Suprapubic skin (tissue), 4 donors: ENCODE data around the gene NELL1. TPM values are rescaled to one million over a fixed set of nuclear protein-coding genes. Genes with fewer than 3 reads are reported as not detected.

Source experiments
- DNase-seq, 2 donors: peaks; one replicate each; pipeline ENCODE4 v3.0.0-alpha.2; 2019; ENCODE audit warnings: low spot score in 2 of 2
- H3K27ac ChIP-seq: fragments of 200-600 bp; sonication (generic); one replicate; pipeline ENCODE4 v1.5.1; 2019
- H3K27me3 ChIP-seq: fragments of 200-600 bp; sonication (generic); one replicate; pipeline ENCODE4 v1.5.1; 2019
- H3K36me3 ChIP-seq: fragments of 200-600 bp; sonication (generic); one replicate; pipeline ENCODE4 v1.5.1; 2019
- H3K4me1 ChIP-seq: fragments of 200-600 bp; sonication (generic); one replicate; pipeline ENCODE4 v1.5.1; 2019
- H3K4me3 ChIP-seq: fragments of 200-600 bp; sonication (generic); one replicate; pipeline ENCODE4 v1.5.1; 2019; ENCODE audit warnings: mild to moderate bottlenecking
- H3K9me3 ChIP-seq: fragments of 200-600 bp; sonication (generic); one replicate; pipeline ENCODE4 v1.5.1; 2019
- EP300 ChIP-seq: sonication (generic); formaldehyde crosslinking; IDR thresholded peaks from one replicate; pipeline ENCODE4 v1.6.1; 2017; ENCODE audit warnings: antibody characterized with exemption
- POLR2A ChIP-seq, 2 donors: fragments of 450-650 bp; IDR thresholded peaks; one replicate each; pipeline ENCODE4 v1.6.1; 2017; ENCODE audit warnings: antibody characterized with exemption in 2 of 2, mild to moderate bottlenecking in 2 of 2, moderate library complexity in 2 of 2
- POLR2AphosphoS5 ChIP-seq, 3 donors: sonication (generic); formaldehyde crosslinking; IDR thresholded peaks; one replicate each; pipeline ENCODE4 v1.6.1; 2017; ENCODE audit warnings: antibody characterized with exemption in 3 of 3
- WGBS: methylation state at CpG from one replicate; pipeline ENCODE4 v1.1.5; 2018; 5-methylcytosine and 5-hydroxymethylcytosine counted together
- total RNA-seq, 4 donors: library from RNA; depleted of rRNA; stranded (reverse); fragments of >200 nt; gene quantifications; one replicate each; pipeline ENCODE4 v1.1.0, GENCODE V29; 2016
- TF ChIP-seq, protein P1 (sequence below), 2 donors: fragments of 200-600 bp in 1 of 2; fragments of 450-650 bp in 1 of 2; sonication (generic) in 1 of 2; IDR thresholded peaks; one replicate each; pipeline ENCODE4 v1.5.1; 2016 to 2019; ENCODE audit warnings: antibody characterized with exemption in 2 of 2, mild to moderate bottlenecking in 1 of 2, moderate library complexity in 1 of 2

NELL1 gene
- total RNA-seq, 4 donors from 2014 or later, result 0.18 to 3.9 TPM; not detected in 2

DNA sequence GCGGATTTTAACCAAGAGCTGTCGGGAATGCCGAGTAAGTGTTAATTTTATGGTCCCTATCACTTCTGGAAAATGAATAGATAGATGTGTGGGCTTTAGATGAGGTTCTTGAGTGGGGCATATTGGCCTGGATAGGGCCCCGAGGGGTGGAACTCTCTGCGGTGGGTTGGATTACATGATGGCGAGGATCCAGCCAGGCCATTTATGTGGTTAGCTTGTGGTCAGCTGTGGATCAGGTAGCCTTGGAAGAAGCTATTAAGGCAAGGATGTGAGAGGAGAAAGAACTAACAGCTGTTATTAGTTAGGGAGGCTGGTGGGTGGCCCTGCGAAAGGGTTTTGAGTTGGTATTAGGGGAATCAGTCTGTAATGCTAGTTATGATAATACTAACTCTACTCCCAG lies 268.4 kb downstream of the NELL1 start:
- no peaks in the 10 kb centered on the region for H3K27me3 ChIP-seq
- H3K27ac ChIP-seq, result no peak overlapping the region
- WGBS, result 91% methylated on average over 7 of the region's 7 CpGs
- H3K4me1 ChIP-seq, result no peaks in the 10 kb centered on the region
- no peak overlapping the region for H3K4me3 ChIP-seq
- no peaks in the 10 kb centered on the region for H3K9me3 ChIP-seq
- no peaks in the 10 kb centered on the region for H3K36me3 ChIP-seq
- DNase-seq, result no peak
- TF ChIP-seq, protein P1, sequence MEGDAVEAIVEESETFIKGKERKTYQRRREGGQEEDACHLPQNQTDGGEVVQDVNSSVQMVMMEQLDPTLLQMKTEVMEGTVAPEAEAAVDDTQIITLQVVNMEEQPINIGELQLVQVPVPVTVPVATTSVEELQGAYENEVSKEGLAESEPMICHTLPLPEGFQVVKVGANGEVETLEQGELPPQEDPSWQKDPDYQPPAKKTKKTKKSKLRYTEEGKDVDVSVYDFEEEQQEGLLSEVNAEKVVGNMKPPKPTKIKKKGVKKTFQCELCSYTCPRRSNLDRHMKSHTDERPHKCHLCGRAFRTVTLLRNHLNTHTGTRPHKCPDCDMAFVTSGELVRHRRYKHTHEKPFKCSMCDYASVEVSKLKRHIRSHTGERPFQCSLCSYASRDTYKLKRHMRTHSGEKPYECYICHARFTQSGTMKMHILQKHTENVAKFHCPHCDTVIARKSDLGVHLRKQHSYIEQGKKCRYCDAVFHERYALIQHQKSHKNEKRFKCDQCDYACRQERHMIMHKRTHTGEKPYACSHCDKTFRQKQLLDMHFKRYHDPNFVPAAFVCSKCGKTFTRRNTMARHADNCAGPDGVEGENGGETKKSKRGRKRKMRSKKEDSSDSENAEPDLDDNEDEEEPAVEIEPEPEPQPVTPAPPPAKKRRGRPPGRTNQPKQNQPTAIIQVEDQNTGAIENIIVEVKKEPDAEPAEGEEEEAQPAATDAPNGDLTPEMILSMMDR (IDR thresholded peaks at IDR 0.05), result no peak

DNA sequence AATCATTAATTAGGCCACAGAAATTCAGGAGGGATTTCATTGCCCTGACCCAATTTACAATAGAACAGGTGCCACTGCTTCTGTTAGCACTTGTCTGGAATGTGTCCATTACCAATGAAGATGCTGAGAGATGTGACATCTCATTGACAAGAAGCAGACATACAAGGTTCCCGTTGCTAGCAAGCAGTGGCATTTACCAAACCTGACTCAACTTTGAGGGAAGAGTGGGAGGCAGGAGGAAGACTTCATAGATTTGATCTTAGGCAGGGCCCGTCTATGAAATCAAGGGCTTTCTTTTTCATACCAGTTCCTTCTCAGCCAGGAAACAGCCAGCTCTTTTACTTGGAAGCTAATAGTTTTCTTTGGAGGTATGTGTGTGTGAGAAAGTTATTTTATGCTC lies 280.2 kb downstream of the NELL1 start:
- Histone ChIP-seq H3K27me3 (no peaks in the 10 kb centered on the region), H3K36me3 (no peaks in the 10 kb centered on the region), H3K4me1 (no peaks in the 10 kb centered on the region), H3K27ac (no peak overlapping the region), H3K9me3 (no peaks in the 10 kb centered on the region), H3K4me3 (no peak overlapping the region)
- no peak for DNase-seq
- TF ChIP-seq EP300 (no peak), POLR2AphosphoS5 (IDR thresholded peaks at IDR 0.05) (no peak), POLR2A (IDR thresholded peaks at IDR 0.05) (no peak)
- TF ChIP-seq, protein P1 (IDR thresholded peaks at IDR 0.05), result no peak
- WGBS, result 9% methylated on average over 2 of the region's 2 CpGs

DNA sequence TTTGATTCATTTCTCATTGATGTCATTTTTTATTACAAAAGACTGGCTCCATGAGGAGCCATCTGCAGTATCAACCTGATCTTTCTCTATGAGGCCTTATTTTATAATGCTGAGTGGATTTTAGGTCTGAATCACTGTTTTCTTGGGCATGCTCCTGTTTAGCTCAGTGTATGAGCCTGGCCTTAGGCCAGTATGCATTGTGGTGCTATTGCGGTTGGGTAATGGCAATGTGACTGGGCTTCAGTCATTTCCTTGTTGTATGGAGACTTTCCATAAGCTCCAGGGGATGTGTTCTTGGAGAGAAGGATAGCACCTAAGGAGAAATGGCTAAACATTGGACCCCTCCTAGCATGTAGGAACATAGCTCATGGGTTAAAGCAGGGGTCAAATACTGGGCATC lies 293.2 kb downstream of the NELL1 start:
- WGBS, result 100% methylated on average over 1 of the region's 1 CpG
- TF ChIP-seq POLR2A (IDR thresholded peaks at IDR 0.05), result no peak
- TF ChIP-seq, protein P1 (IDR thresholded peaks at IDR 0.05), result no peak
- no peak for TF ChIP-seq POLR2AphosphoS5 (IDR thresholded peaks at IDR 0.05)
- TF ChIP-seq EP300, result no peak
- Histone ChIP-seq H3K36me3 (no peaks in the 10 kb centered on the region), H3K27me3 (no peaks in the 10 kb centered on the region), H3K4me3 (no peak overlapping the region), H3K27ac (no peak overlapping the region), H3K9me3 (no peaks in the 10 kb centered on the region), H3K4me1 (no peaks in the 10 kb centered on the region)
- no peak for DNase-seq

DNA sequence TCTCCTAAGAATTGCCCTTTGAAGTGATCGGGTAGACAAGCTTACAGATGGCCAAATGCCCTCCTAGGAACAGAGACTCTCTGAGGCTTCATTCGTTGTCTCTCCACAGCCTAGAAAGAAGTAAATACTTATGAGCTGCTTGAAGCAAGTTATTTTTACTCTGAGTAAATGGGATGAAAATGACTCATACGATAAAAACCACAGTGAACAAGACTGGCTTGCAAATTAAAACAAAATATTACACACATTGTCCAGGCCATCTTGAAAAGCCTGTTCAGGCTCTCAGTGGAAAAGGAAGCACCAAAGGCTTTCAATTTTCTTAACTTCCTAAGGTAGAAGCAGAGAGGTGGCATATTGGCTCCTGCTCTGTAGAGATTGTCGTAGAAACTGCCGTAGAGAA lies 294.2 kb downstream of the NELL1 start:
- H3K4me1 ChIP-seq, result no peaks in the 10 kb centered on the region
- H3K36me3 ChIP-seq, result no peaks in the 10 kb centered on the region
- no peaks in the 10 kb centered on the region for H3K9me3 ChIP-seq
- H3K4me3 ChIP-seq, result no peak overlapping the region
- no peaks in the 10 kb centered on the region for H3K27me3 ChIP-seq
- TF ChIP-seq, protein P1 (IDR thresholded peaks at IDR 0.05), result no peak
- TF ChIP-seq POLR2A (IDR thresholded peaks at IDR 0.05) (no peak), EP300 (no peak), POLR2AphosphoS5 (IDR thresholded peaks at IDR 0.05) (no peak)
- 74% methylated on average over 5 of the region's 5 CpGs for WGBS
- H3K27ac ChIP-seq, result peak overlapping the region; percentile 15
- DNase-seq, result no peak

DNA sequence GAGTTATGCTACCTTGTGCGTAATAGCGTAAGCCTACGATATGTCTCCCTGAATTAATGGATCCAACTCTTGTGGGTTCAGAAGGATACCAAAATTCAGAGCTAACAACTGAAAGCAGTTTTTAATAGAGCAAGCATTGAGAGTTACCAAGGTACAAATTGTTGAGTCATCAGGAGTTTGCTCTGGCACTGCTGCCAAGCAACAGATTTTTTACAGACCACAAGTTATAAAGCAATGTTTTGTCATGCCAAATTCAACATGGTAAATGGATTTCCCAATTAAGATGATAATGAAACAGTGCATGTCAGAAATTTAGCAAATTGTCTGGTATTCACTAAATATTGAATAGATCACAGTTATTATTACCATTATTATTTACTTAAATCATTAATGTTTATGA lies 295.6 kb downstream of the NELL1 start:
- no peak overlapping the region for H3K27ac ChIP-seq
- H3K27me3 ChIP-seq, result no peaks in the 10 kb centered on the region
- H3K4me3 ChIP-seq, result no peak overlapping the region
- H3K9me3 ChIP-seq, result no peaks in the 10 kb centered on the region
- no peak for TF ChIP-seq EP300
- TF ChIP-seq POLR2AphosphoS5 (IDR thresholded peaks at IDR 0.05), result no peak
- TF ChIP-seq POLR2A (IDR thresholded peaks at IDR 0.05), result no peak
- TF ChIP-seq, protein P1 (IDR thresholded peaks at IDR 0.05), result no peak
- 98% methylated on average over 3 of the region's 3 CpGs for WGBS
- no peaks in the 10 kb centered on the region for H3K36me3 ChIP-seq
- no peaks in the 10 kb centered on the region for H3K4me1 ChIP-seq
- no peak for DNase-seq
